Measurements from ENCODE around the gene BCL2L11.

The BCL2L11 gene

DNA sequence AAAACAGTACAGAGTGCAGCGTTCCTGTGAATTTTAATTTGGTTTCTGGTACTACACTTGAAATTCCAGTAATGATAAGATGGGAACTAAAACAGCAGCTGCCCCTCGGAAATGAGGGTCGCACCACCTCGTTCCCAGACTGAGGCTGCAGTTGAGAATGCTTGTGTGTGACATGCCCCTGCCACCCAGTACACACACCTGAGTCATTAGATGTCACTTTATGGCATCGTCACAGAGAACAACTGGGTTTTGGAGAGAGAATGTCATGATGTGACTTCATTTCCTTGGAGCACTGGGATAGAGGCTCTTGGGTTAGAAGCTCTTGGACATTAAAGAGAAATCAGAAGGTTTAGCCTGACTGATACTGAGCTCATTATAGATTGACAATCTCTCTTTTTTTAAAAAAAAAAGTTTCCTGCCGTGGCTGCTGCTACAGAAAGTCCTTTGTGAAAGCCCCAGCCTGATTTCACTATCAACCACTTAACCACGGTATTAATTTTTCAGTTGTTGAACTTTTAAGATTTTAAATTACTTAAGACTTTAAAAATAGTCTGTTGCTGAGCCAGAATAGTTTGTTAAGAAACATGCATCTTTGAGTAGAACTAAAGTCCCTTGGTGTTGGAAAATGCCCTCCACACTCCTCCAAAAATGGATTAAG, 24.5 kb downstream of the BCL2L11 start:
- DNase-seq: no peak

DNA sequence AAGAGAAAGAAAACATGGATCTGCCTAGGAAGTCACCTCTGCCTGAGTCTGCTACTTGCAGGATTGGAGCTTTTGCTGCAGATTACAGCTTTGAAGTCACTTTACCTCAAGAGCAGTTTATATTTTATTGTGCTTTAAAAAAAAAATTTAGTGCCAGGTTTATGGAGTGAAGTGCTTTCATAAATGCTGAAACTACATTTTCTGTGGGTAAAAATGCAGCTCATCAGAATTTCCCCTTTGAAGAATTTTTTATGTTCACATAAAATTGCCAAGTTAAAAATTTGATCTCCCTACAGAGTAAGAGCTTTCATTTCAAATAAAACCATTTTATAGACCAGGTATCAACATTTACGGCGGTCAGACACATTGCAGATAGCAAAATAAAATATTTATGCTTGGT, 25.2 kb downstream of the BCL2L11 start:
- DNase-seq: no peak

DNA sequence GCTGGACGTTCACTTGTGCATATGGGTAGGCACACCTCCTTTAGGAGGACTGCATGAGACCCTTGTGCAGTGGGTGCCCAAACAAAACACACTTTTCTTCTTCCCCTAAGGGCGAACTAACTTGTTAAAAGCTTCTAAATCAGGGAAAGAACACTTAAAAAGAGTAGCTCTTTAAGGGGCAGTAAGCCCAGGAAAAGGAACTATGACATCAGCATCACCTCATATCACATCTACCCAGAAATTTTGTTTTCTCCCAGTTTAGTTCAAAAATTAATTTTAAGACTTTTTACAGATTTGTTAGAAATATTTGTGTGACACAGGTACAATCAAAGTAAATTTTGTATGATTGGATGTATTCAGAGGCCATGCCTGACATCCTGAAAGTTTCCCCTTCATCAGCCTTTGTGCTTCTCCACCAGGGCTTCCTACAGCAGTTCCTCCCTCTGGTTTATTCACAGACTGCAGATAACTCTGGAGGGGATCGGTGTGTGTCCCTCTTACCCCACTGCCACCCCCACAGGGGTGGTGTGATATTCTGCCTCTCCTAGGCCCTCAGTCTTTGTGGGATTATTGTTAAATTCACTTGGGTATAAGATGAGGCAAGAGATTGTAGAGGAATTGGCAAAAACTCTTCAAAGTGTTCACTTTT, 27.6 kb downstream of the BCL2L11 start:
- no peak for DNase-seq

DNA sequence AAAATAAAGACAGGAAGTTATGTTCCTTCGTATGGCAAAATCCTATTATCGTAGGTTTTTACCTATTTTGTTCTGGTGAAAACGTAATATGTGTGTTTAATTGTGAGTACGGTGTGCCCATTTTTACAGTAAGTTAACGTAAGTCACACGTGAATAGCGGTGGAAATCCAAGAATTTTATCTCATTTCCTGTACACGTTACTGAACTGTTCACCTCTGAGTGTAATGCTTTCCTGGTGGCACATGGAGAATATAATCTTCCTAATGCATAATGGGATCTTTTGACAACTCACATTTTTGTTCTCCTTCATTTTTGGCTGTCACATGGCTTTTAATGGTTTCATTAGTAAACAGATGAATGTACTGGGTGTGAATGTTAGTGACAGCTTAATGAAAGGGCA, 28.2 kb downstream of the BCL2L11 start:
- no peak for DNase-seq

DNA sequence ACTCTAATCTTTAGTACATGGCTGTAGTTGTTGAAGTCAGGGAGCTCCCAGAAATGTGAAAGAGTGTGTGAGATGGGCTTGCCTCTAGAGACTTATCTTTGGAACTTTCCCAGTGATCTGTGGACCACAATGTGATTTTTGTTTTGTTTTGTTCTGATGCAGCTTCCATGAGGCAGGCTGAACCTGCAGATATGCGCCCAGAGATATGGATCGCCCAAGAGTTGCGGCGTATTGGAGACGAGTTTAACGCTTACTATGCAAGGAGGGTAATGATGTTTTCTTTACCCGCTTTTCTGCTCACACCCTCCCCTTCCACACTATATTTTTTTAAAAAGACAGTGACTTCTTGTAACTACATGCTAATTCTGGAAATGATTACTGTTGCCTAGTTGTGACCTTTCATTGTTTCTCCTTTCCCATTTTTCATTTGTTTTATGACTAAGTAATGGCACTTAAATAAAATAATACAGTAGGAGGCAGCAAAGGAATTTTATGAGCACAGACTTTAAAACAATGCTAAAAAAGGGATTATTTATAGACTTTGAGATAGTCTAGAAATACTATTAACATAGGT, 29.3 kb downstream of the BCL2L11 start:
- DNase-seq: no peak

DNA sequence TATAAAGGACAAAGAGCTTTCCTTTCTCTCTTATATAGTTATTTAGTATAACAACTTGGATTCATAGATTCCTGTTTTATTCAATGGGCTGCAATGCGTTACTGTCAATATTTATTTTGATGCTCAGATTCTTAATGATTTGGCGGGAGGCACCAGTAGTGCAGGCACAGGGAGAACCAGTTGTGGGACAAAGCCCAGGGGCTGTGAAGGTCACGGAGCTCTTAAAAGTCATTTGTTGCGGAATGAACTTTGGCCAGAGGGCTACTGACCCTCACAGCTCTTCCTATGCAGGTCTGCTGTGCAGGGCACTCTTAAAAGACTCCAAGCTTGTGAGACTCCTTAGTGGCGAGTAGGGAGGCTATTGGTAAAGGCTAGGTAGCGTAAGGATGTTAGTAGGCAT, 34.0 kb downstream of the BCL2L11 start:
- no peak for DNase-seq

DNA sequence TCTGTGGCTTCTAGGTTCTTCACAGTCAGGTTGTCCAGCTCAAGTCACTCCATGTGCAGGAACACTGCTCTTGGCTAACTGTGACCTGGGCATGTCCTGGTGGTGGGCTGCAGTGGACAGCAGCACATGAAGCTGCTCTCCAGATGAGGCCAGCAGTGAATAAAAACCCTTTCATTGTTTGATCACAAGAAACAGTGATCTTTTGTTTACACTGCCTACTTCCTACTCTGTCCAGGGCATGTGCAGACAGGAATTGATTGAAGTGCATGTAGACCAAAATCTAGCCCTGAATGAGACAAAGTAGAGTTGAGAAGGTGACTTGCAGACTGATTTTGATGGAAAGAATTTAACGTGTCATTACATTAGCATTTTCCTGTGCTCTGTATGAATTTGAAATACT, 34.9 kb downstream of the BCL2L11 start:
- DNase-seq: no peak

DNA sequence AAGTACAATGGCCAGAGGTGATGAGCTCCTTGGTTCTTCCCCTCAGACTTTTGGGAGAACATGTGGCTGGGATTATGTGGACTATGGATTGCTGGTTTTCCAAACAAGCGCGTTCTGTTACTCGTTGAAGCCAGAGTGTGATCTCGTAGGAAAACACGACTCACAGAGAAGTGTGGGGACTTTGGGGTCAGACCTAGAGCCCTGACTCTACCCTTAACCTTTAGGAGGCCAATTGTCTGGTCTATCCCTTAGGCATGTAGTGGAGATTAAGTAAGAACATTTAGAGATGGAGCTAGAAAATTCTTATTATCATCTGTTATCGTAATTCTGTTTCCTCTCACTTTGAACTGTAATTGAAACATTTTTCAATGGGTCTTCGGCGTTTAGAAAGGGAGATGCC, 35.8 kb downstream of the BCL2L11 start:
- no peak for DNase-seq

DNA sequence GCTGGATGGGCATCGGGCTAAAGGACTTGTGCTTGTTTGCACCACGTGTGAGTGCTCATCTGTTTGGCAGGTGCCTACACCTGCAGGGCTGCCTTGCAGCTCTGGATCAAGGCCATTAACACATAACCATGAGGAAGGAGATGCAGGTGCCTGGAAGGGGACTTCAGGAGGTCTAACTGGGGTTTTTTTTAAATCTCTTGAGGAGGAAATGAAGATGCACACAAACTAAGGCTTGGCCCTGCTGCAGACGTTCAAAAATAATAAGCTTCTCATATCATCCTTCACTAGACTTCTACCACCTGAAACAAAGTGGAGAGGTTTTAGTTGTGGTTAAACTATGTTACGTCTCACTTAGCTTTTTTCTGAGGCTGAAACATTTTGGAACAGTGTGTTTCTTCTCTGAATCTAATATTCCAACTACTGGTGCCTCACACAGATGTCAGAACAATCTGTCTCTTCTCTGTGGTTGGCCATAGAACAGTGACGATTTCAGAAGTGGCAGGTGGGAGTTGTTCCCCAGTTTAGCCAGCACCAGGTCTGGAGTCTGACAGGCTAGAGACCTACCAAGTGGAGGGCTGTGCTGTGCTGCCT, 36.5 kb downstream of the BCL2L11 start:
- no peak for DNase-seq

DNA sequence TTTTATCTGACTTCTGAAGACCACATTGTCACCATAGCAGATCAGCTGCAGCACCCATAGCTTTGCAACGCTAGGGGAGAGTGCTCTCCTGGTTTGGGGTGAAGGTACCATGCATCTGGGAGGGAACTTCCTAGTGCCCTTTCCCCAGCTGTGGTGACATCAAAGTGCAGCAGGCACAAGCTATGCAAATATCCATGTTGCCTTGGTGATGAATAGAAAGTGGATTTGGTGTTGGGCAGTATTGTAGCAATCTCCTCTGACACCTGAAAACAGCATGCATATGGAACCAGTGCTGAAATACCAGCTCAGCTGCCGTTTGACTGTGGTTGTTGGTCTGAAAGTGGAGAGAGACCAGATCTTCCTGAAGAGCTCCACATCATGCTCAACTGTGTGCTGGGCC, 37.1 kb downstream of the BCL2L11 start:
- DNase-seq: no peak

DNA sequence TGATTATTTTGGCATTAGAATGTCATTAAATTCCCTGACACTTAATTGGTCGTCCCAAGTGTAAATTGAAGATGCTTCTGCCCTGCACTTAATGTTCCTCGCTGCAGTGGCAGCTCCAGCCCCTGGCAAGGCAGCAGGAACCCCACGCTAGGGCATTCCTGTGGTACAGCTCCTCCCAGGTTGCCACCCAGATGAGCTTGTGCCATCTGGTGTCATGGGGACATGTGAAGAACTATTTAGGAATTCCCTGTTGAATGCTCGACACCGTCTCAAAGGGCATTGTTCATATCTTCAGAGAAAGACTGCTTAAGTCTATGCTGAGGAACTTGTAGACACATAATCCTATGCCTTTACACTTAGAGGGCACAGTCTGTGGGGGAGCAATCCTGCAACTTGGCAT, 38.9 kb downstream of the BCL2L11 start:
- DNase-seq: no peak

DNA sequence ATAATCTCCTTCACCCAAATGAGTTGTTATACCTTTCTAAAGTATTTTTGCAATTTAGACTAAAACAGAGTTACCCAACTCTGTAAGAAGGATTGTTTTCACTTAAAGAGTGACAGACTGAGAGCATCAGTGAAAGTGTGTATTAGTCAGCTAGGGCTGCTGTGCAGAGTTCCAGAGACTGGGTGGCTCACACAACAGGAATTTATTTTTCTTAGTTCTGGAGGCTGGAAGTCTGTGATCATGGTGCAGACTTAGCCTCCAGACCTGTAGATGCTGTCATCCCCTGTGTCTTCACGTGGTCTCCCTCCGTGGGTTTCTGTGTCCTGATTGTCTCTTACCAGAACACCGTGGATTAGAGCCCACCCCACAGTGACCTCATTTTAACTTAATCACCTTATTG, 40.0 kb downstream of the BCL2L11 start:
- DNase-seq: no peak

DNA sequence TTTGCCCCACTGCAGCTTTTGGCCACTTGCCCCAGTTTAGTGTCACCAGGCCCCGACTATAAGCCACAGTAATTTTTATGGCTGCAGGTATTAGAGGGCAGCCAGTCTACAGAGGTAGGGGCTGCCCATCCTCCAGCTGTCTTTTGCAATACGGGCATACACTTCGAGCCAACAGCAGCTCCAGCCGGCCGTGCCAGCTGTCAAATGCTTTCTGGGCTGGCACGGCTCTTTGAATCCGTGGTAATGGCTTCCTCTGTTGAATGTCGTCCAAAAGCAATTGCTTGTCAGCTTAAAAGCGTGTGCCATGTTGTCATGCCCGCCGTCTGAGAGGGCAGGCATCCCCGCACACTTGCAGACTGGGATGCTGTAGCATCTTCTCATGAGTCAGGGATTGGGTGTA, 41.3 kb downstream of the BCL2L11 start:
- no peak for DNase-seq

DNA sequence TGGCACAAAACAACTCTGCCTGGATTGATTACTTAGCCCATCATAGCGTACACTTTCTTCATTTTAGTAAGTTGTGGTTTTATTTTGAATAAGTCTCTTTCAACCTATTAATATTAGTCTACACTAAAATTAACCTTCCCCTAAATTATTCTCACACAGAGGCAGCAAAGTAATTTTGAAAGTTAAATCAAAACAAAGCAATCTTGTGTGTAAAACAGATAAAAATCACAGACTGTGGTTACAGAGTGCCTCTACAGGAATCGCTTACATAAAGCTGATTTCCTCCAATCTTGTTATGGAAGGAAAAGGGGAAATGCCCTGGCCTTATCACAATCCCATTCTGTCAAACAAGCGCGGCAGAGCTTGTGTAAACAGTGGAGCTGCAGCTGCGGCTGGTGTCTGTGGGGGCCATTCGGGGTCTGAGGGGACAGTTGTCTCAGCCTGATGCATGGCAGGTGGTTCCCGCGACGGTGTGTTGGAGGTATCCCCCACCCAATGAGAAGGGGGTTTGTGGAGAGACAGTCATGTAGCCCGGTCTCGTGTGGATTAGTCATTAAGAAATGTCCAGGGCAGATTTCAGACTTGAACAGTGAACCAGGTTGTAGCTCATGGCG, 42.1 kb downstream of the BCL2L11 start:
- DNase-seq: no peak

DNA sequence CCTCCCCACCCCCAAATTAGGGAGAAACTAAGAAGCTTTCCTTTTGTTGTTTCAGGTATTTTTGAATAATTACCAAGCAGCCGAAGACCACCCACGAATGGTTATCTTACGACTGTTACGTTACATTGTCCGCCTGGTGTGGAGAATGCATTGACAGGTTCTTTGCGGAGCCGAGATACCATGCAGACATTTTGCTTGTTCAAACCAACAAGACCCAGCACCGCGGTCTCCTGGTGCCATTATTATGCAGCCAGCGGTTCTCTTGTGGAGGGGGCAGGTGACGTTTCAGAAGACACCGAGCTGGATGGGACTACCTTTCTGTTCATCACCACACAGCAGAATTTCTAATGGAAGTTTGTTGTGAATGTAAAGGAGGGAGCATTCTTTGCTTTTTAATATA, 43.4 kb downstream of the BCL2L11 start:
- no peak for DNase-seq

DNA sequence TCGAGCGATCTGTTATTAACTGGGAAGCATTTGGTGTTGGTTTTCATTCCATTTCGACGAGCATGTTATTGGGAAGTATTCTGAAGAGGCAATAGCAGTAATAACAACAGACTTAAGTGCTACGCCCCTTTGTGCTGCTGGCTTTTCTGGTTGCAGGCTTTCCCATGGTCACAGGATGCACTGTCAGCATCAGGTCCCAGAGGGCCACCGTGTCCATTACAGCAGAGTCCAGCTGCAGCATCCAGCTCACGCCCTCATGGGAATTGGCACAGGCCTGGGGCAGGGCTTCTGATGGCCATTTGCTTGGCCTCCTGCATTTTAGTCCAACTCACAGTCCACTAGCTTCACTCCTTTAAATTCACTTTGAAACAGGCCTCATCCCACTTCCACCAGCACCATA, 44.4 kb downstream of the BCL2L11 start:
- DNase-seq: no peak

DNA sequence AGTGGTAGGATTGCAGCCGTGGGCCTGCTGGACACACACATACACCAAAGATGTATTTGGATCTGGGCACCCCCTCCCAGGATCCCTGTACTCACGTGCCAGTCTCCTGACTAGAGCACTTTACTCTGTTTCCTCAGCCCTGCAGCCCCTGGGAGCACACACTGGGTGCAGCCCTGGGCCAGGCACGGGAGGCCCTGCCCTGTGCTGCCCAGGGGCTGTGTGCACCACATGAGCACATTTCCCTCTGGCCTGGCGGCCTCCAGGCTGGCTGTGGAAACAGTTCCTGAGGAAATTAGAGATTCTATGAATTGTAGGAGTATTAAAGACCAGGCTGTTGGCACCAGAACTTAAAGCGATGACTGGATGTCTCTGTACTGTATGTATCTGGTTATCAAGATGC, 45.4 kb downstream of the BCL2L11 start:
- DNase-seq: no peak

DNA sequence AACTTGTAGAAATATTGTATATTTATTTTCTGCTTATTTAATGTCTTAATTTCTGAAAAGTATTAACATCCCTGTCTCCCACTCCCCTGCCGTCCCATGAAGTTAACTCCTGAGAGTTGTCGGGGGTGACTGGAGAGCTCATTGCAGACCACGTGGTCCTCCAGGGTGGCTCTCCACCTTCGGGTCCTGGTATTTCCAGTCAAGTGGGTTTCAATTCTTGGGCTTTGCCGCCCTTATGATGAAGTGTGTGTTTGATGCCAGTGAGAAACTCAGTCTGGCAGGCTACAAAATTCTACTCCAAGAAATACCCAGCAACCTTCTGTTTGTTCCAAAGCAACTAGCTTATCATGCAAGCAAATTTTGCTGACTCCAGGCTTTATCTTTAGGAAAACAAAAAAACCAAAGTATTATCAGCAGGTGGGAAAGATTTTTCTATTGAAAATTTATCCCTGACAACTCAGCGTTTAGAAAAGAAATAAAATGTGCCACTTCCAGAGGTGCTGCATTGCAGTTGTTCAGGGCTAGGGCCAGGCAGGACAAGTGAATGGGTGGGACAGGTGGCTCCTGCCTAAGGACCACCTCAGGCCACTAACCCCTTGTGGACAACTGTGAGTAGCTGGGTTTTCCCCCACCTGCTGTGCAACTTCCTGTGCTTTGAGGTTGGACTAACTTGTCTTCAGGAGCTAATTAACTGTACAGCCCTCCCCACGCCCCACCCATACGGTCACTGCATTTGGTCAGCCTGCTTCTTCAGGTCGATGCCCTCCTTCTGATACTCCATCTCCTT, 46.6 kb downstream of the BCL2L11 start:
- DNase-seq: no peak

DNA sequence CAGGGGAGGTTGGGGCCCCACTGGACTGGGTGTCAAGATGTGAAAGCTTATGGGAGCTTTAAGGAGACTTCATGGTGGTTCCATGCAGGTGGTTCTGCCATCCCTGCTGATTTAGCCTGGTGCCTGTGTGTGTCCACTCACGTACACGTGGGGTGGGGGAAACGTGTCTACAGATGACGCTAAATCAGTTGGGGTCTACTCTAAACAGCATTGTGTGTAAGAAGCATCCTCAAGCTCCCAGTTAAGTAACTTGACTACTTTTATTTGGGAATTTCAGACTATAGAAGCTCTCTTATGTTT, 47.1 kb downstream of the BCL2L11 start:
- no peak for DNase-seq

DNA sequence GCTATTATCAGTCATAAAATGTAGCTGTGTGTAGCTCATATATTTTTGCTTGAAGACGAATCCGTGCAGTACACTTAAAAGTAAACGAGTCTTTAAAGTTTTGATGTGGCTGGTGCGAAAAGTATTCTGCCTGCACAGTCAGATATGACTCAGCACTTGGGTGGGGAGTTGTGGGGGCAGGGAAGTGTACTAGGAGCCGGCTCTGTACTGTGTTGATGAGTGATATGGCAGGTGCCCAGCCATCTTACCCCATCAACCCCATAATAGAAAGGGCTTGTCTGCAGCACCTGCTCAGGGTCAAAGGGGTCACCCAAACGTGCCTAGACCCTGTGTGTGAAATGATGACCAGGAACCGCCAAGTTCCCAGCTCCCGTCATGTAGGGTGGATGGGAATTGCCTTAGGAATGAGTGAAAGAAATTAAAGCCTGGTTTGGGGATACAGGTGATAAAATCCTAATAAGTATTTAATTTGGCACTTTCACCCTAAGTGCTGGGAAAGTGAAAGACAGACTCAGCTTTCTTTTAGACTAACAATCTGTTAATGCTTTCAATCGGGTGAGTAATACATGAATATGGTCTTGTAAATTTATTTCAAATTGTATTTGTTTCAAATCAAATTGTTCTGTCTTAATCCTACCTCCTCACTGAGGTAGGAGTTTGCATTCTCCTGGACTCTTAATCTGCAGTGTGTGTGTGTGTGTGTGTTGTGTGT, 48.0 kb downstream of the BCL2L11 start:
- DNase-seq: peak; percentile 6 to 50 (median 20)

DNA sequence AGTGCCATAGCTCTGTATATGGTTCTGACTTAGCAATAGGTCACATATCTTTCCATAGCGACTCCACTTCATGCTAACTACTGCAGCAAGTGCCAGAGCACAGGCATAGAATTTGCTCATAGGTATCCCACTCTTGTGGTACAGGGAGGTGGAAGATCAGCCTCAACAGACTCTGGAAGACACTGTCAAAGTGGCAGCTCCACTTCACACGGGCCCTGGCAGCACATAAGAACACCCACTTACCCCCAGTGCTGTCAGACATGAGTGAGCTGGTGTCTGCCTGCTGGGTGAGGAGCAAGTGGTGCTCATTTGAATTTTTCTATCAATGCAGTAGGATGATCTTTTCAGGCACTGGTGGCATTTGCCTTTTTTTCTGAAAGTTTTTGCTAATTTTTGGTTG, 48.6 kb downstream of the BCL2L11 start:
- no peak for DNase-seq

DNA sequence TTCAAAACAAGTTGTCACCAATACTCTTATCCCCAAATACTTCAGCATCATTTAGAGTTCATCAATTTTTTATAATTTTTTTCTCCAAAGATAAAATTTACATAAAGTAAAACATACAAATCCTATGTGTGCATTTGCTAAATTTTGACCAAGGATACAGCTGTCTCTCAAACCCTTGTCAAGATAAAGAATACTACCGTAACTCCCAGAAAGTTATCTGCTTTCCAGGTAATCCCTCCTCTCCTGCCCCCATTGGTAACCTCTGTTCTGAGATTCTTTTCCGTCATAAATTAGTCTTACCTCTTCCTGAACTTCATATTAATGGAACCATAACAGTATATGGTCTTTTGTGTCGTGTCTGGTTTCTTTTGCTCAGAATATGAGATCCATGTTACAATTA, 49.2 kb downstream of the BCL2L11 start:
- no peak for DNase-seq

Measured in activated CD4-positive, CD25-positive, alpha-beta regulatory T cell (primary cell).